ENCODE measurements around the gene SHFL.
A peak's percentile ranks its signal among the peaks of the same experiment; 100 is the strongest.

SHFL gene

GRCh38 chr19:10088949-10089554 is 2.9 kb downstream of the SHFL start:
- DNase-seq = no peak

GRCh38 chr19:10089801-10090375 is 3.8 kb downstream of the SHFL start:
- DNase-seq = no peak

- DNase-seq = no peak
These were observed 5.2 kb downstream of the SHFL start for GRCh38 chr19:10091370-10091687.

GRCh38 chr19:10091895-10092641 is 6.0 kb downstream of the SHFL start:
- no peak for DNase-seq

GRCh38 chr19:10092648-10093294 is 6.7 kb downstream of the SHFL start:
- DNase-seq = no peak

- no peak for DNase-seq
These were observed 7.4 kb downstream of the SHFL start for GRCh38 chr19:10093295-10094186.

- no peak for DNase-seq
These were observed 9.5 kb downstream of the SHFL start for GRCh38 chr19:10095622-10095947.

- DNase-seq = peak; percentile 88
These were observed 10.0 kb downstream of the SHFL start for GRCh38 chr19:10095948-10096614.

- DNase-seq = peak; percentile 12
These were observed 10.5 kb downstream of the SHFL start for GRCh38 chr19:10096615-10096963.

GRCh38 chr19:10100163-10100785 is 14.2 kb downstream of the SHFL start:
- DNase-seq = no peak

- DNase-seq = no peak
These were observed 16.7 kb downstream of the SHFL start for GRCh38 chr19:10102787-10103236.

GRCh38 chr19:10104130-10104513 is 18.0 kb downstream of the SHFL start:
- DNase-seq = no peak

- DNase-seq = no peak
These were observed 18.8 kb downstream of the SHFL start for GRCh38 chr19:10104665-10105508.

- DNase-seq = no peak
These were observed 19.5 kb downstream of the SHFL start for GRCh38 chr19:10105509-10106099.

- DNase-seq = peak; percentile 97
These were observed 20.2 kb downstream of the SHFL start, which contains the start of gene PPAN for GRCh38 chr19:10106100-10106936. PPAN (plus strand) TSS chr19:10106362; CDS start chr19:10106395, 33 bp downstream.

GRCh38 chr19:10107254-10107653 is 21.1 kb downstream of the SHFL start:
- no peak for DNase-seq

GRCh38 chr19:10107817-10108367 is 21.8 kb downstream of the SHFL start:
- DNase-seq = no peak

- DNase-seq = no peak
These were observed 23.4 kb downstream of the SHFL start for GRCh38 chr19:10109528-10109927.
